HCT116 (cell line): ENCODE results near the gene SNPH. TPM values are rescaled to one million over a fixed set of nuclear protein-coding genes. Genes with fewer than 3 reads are reported as not detected.

Experiments
- ATAC-seq: fragments of 200-7000 bp; cut with Tn5 transposase; 2 replicates; pipeline ENCODE4 v1.9.1; 2020; ENCODE audit warnings: mild to moderate bottlenecking, moderate library complexity
- BruUV-seq: library from RNA; stranded (reverse); fragments of 400-500 nt; replicated peaks from 2 replicates; lab custom pipeline; 2021; lab: Mats Ljungman, UMichigan
- CTCF ChIA-PET: fragments of 300-600 bp; sonication (Branson Sonifier 250); formaldehyde crosslinking; loops from one replicate; lab custom pipeline; 2021; ENCODE audit warnings: antibody characterized with exemption; lab: Charles Lee
- POLR2A ChIA-PET: fragments of 300-600, 350-600 bp; sonication (Branson Sonifier 250); formaldehyde crosslinking; loops from one replicate; lab custom pipeline; 2021; ENCODE audit warnings: antibody characterized with exemption; lab: Charles Lee
- RAD21 ChIA-PET, 2 experiments: fragments of 300-600 bp; sonication (Branson Sonifier 250); formaldehyde crosslinking; loops; one replicate each; lab custom pipeline; 2023; ENCODE audit warnings: low total read pairs in 2 of 2; ENCODE audit not compliant: uncharacterized antibody in 2 of 2, unreplicated experiment in 2 of 2, low non-redundant PET in 1 of 2; lab: Charles Lee
- DNase-seq: peaks from one replicate; pipeline ENCODE4 v3.0.0-alpha.2; 2010; ENCODE audit warnings: low read depth, low spot score
- H2AFZ ChIP-seq: fragments of 200-600 bp; shearing (Covaris generic), sonication (generic); 2 replicates; pipeline ENCODE4 v1.6.1; 2017; ENCODE audit warnings: low read depth, mixed run types, mixed read lengths, antibody characterized with exemption, low read length; ENCODE audit not compliant: poor library complexity, severe bottlenecking
- H3K27ac ChIP-seq: 2 replicates; pipeline ENCODE4 v1.5.1; 2012; ENCODE audit warnings: low read depth, low read length
- H3K27me3 ChIP-seq: fragments of 200-600 bp; sonication (generic); 2 replicates; pipeline ENCODE4 v1.6.1; 2016; ENCODE audit warnings: mixed run types, low read length, mixed read lengths; ENCODE audit not compliant: insufficient read depth
- H3K36me3 ChIP-seq, 2 experiments: fragments of 200-500 bp in 1 of 2; fragments of 200-600 bp in 1 of 2; sonication (Bioruptor generic) in 1 of 2; sonication (generic) in 1 of 2; 2 replicates each; pipeline versions ENCODE4 v1.5.1 to v1.6.1; 2014 to 2016; ENCODE audit warnings: low read length in 2 of 2, inconsistent platforms in 1 of 2, mixed read lengths in 1 of 2, mixed run types in 1 of 2; ENCODE audit not compliant: insufficient read depth in 2 of 2, control insufficient read depth in 1 of 2
- H3K4me1 ChIP-seq, 2 experiments: fragments of 200-600 bp in 1 of 2; sonication (generic) in 1 of 2; 2 replicates each; pipeline versions ENCODE4 v1.5.1 to v1.6.1; 2012 to 2017; ENCODE audit warnings: low read length in 2 of 2, inconsistent platforms in 1 of 2, mild to moderate bottlenecking in 1 of 2, mixed read lengths in 1 of 2, mixed run types in 1 of 2, moderate library complexity in 1 of 2; ENCODE audit not compliant: insufficient read depth in 2 of 2, control insufficient read depth in 1 of 2
- H3K4me2 ChIP-seq: fragments of 200-600 bp; sonication (generic); 2 replicates; pipeline ENCODE4 v1.6.1; 2017; ENCODE audit warnings: mixed run types, low read length, mixed read lengths
- H3K4me3 ChIP-seq, 2 experiments: fragments of 200-600 bp in 1 of 2; sonication (generic) in 1 of 2; replicated peaks in 1 of 2; 2 replicates each; pipeline ENCODE4 v1.5.1; 2011 to 2016; ENCODE audit warnings: low read length in 2 of 2, control low read depth in 1 of 2, low read depth in 1 of 2, mild to moderate bottlenecking in 1 of 2, mixed read lengths in 1 of 2, mixed run types in 1 of 2
- H3K79me2 ChIP-seq: fragments of 200-600 bp; sonication (generic); 2 replicates; pipeline ENCODE4 v1.6.1; 2017; ENCODE audit warnings: mild to moderate bottlenecking, mixed run types, low read length, moderate library complexity, mixed read lengths; ENCODE audit not compliant: insufficient read depth
- H3K9ac ChIP-seq: fragments of 200-600 bp; sonication (generic); 2 replicates; pipeline ENCODE4 v1.6.1; 2016; ENCODE audit warnings: low read length, mixed read lengths
- H3K9me2 ChIP-seq: fragments of 200-600 bp; sonication (generic), shearing (Covaris generic); 2 replicates; pipeline ENCODE4 v1.6.1; 2017; ENCODE audit warnings: mixed run types, mild to moderate bottlenecking, moderate library complexity; ENCODE audit not compliant: insufficient read depth
- H3K9me3 ChIP-seq, 2 experiments: fragments of 200-500 bp in 1 of 2; fragments of 200-600 bp in 1 of 2; sonication (Bioruptor generic) in 1 of 2; sonication (generic) in 1 of 2; 2 replicates each; pipeline ENCODE4 v1.6.1; 2014 to 2017; ENCODE audit warnings: low read length in 2 of 2, mixed read lengths in 2 of 2, inconsistent platforms in 1 of 2, low read depth in 1 of 2, mild to moderate bottlenecking in 1 of 2, mixed run types in 1 of 2, moderate library complexity in 1 of 2; ENCODE audit not compliant: control insufficient read depth in 1 of 2, insufficient read depth in 1 of 2
- H4K20me1 ChIP-seq: fragments of 200-600 bp; sonication (generic), shearing (Covaris generic); 2 replicates; pipeline ENCODE4 v1.6.1; 2017; ENCODE audit warnings: mixed run types, mild to moderate bottlenecking, moderate library complexity; ENCODE audit not compliant: insufficient read depth
- CBX3 ChIP-seq: IDR thresholded peaks from 2 replicates; pipeline ENCODE4 v1.6.1; 2012; ENCODE audit warnings: low read depth
- CEBPB ChIP-seq: IDR thresholded peaks from 2 replicates; pipeline ENCODE4 v1.6.1; 2012; ENCODE audit warnings: low read depth
- CTCF ChIP-seq, 3 experiments: fragments of 200-600 bp in 1 of 3; sonication (generic) in 1 of 3; IDR thresholded peaks in 2 of 3; conservative IDR thresholded peaks in 1 of 3; 2 replicates each; pipeline ENCODE4 v1.5.1; 2012 to 2017; ENCODE audit warnings: low read depth in 2 of 3, low read length in 2 of 3, antibody characterized with exemption in 1 of 3, borderline replicate concordance in 1 of 3, control low read depth in 1 of 3, mild to moderate bottlenecking in 1 of 3, mixed read lengths in 1 of 3, mixed run types in 1 of 3, moderate library complexity in 1 of 3; ENCODE audit not compliant: insufficient read depth in 1 of 3
- EGR1 ChIP-seq: IDR thresholded peaks from 2 replicates; pipeline ENCODE4 v1.6.1; 2012; ENCODE audit warnings: low read depth
- ELF1 ChIP-seq: IDR thresholded peaks from 2 replicates; pipeline ENCODE4 v1.6.1; 2012; ENCODE audit warnings: low read depth, borderline replicate concordance
- FOSL1 ChIP-seq: IDR thresholded peaks from 2 replicates; pipeline ENCODE4 v1.6.1; 2012; ENCODE audit warnings: low read depth
- JUND ChIP-seq: IDR thresholded peaks from 2 replicates; pipeline ENCODE4 v1.6.1; 2012
- MAX ChIP-seq: IDR thresholded peaks from 2 replicates; pipeline ENCODE4 v1.6.1; 2012
- POLR2A ChIP-seq: IDR thresholded peaks from 2 replicates; pipeline ENCODE4 v1.7.0; 2011; ENCODE audit warnings: borderline replicate concordance; ENCODE audit not compliant: insufficient read depth, insufficient read length; ENCODE audit errors: extremely low read depth
- POLR2AphosphoS5 ChIP-seq: IDR thresholded peaks from 2 replicates; pipeline ENCODE4 v1.6.1; 2011; ENCODE audit warnings: mild to moderate bottlenecking, low read depth, low read length, moderate library complexity
- RAD21 ChIP-seq: IDR thresholded peaks from 2 replicates; pipeline ENCODE4 v1.6.1; 2012; ENCODE audit warnings: low read depth, mild to moderate bottlenecking
- REST ChIP-seq: IDR thresholded peaks from 2 replicates; pipeline ENCODE4 v1.6.1; 2012; ENCODE audit warnings: low read depth
- TCF7L2 ChIP-seq: IDR thresholded peaks from 2 replicates; pipeline ENCODE4 v1.7.0; 2011; ENCODE audit warnings: borderline replicate concordance, inconsistent platforms; ENCODE audit not compliant: insufficient read depth, insufficient read length; ENCODE audit errors: extremely low read depth
- YY1 ChIP-seq: IDR thresholded peaks from 2 replicates; pipeline ENCODE4 v1.6.1; 2011; ENCODE audit warnings: low read length, low read depth, moderate library complexity, mild to moderate bottlenecking; ENCODE audit not compliant: insufficient replicate concordance; ENCODE audit errors: extremely low read depth
- ZNF274 ChIP-seq: fragments of 200-500 bp; sonication (Bioruptor generic); IDR thresholded peaks from 2 replicates; pipeline ENCODE4 v1.6.1; 2014; ENCODE audit warnings: mild to moderate bottlenecking, low read depth, low read length, inconsistent platforms
- intact Hi-C: fragments of 100-400 bp; cut with micrococcal nuclease; formaldehyde crosslinking; loops from 2 replicates; pipeline ENCODE4 v1.10.0; 2022
- total RNA-seq: library from RNA; stranded (reverse); gene quantifications from one replicate; pipeline ENCODE4 v1.2.1, GENCODE V29; 2021; ENCODE audit not compliant: unreplicated experiment

Gene SNPH
- total RNA-seq, 1 experiment from 2014 or later = 3.2 TPM

GRCh38 chr20:1321654-1321939, 55.5 kb downstream of the SNPH start:
- intact Hi-C loops = no loop called here
- H3K27ac ChIP-seq = no peak overlapping the region
- no peak overlapping the region for H3K4me3 ChIP-seq
- H4K20me1 ChIP-seq = no peaks in the 10 kb centered on the region
- no peaks in the 10 kb centered on the region for H3K9me3 ChIP-seq
- H3K9ac ChIP-seq = no peak overlapping the region
- ChIA-PET CTCF (interaction anchor here (1.0 kb wide), 1 partner anchor 116 kb away, joined by 3 read pairs; no protein-coding TSS in a partner anchor), RAD21 (no interaction called here), POLR2A (no interaction called here)
- no peaks in the 10 kb centered on the region for H3K27me3 ChIP-seq
- H3K79me2 ChIP-seq = peaks cover 14% of the 10 kb centered on the region
- TF ChIP-seq POLR2A (no peak), FOSL1 (no peak)
- H3K9me2 ChIP-seq = no peaks in the 10 kb centered on the region
- H3K4me1 ChIP-seq = peaks cover 8 to 21% of the 10 kb centered on the region in 2 experiments
- ATAC-seq (no peak), DNase-seq (no peak)
- BruUV-seq = no TSS peak
- H2AFZ ChIP-seq = no peak overlapping the region
- no peak overlapping the region for H3K4me2 ChIP-seq
- no peaks in the 10 kb centered on the region for H3K36me3 ChIP-seq

GRCh38 chr20:1322511-1323245, 56.6 kb downstream of the SNPH start:
- Histone ChIP-seq H3K79me2 (peaks cover 25% of the 10 kb centered on the region), H3K4me1 (peaks cover 16 to 32% of the 10 kb centered on the region in 2 experiments), H3K4me2 (no peak overlapping the region), H3K36me3 (no peaks in the 10 kb centered on the region), H3K9me2 (no peaks in the 10 kb centered on the region), H3K4me3 (no peak overlapping the region), H4K20me1 (no peaks in the 10 kb centered on the region), H3K9ac (no peak overlapping the region), H3K9me3 (no peaks in the 10 kb centered on the region), H3K27me3 (no peaks in the 10 kb centered on the region), H2AFZ (no peak overlapping the region), H3K27ac (no peak overlapping the region)
- BruUV-seq = no TSS peak
- RAD21 ChIA-PET = no interaction called here
- intact Hi-C loops = no loop called here
- POLR2A ChIA-PET = interaction anchor here (0.6 kb wide), 1 partner anchor 19 kb away, joined by 4 read pairs; no protein-coding TSS in a partner anchor
- ATAC-seq (no peak), DNase-seq (no peak)
- CTCF ChIA-PET = interaction anchor here (1.0 kb wide), 1 partner anchor 115 kb away, joined by 3 read pairs; no protein-coding TSS in a partner anchor
- TF ChIP-seq MAX = no peak
- no peak for TF ChIP-seq FOSL1
- TF ChIP-seq RAD21 = no peak
- no peak for TF ChIP-seq EGR1
- TF ChIP-seq POLR2A = no peak
- TF ChIP-seq JUND = no peak
- no peak for TF ChIP-seq POLR2AphosphoS5
- TF ChIP-seq CTCF (IDR thresholded peaks at IDR 0.05 in 2 of 3, conservative IDR thresholded peaks at IDR 0.05 in 1 of 3; ENCODE audit: borderline replicate concordance in 1 of 3, insufficient read depth in 1 of 3, low read depth in 2 of 3, low read length in 2 of 3) = no peak
- no peak for TF ChIP-seq ELF1
- no peak for TF ChIP-seq REST
- no peak for TF ChIP-seq TCF7L2
- TF ChIP-seq ZNF274 = no peak
- no peak for TF ChIP-seq CEBPB
- no peak for TF ChIP-seq CBX3
- TF ChIP-seq YY1 = no peak
